Mammary epithelial cell (primary cell): ENCODE results near the gene MBD1.
A peak's percentile ranks its signal among the peaks of the same experiment; 100 is the strongest.

Experiments used
- CTCF ChIP-seq, 2 donors: IDR thresholded peaks in 1 of 2; conservative IDR thresholded peaks in 1 of 2; 2 replicates each; pipeline ENCODE4 v1.5.1; 2011 to 2012; ENCODE audit warnings: inconsistent platforms in 2 of 2, low read length in 2 of 2, mild to moderate bottlenecking in 2 of 2, control low read depth in 1 of 2, low read depth in 1 of 2; ENCODE audit not compliant: insufficient read depth in 1 of 2; ENCODE audit errors: extremely low read depth in 1 of 2
- EZH2 ChIP-seq: IDR thresholded peaks from 2 replicates; pipeline ENCODE4 v1.6.1; 2012; ENCODE audit warnings: low read length, inconsistent platforms, borderline replicate concordance

DNA sequence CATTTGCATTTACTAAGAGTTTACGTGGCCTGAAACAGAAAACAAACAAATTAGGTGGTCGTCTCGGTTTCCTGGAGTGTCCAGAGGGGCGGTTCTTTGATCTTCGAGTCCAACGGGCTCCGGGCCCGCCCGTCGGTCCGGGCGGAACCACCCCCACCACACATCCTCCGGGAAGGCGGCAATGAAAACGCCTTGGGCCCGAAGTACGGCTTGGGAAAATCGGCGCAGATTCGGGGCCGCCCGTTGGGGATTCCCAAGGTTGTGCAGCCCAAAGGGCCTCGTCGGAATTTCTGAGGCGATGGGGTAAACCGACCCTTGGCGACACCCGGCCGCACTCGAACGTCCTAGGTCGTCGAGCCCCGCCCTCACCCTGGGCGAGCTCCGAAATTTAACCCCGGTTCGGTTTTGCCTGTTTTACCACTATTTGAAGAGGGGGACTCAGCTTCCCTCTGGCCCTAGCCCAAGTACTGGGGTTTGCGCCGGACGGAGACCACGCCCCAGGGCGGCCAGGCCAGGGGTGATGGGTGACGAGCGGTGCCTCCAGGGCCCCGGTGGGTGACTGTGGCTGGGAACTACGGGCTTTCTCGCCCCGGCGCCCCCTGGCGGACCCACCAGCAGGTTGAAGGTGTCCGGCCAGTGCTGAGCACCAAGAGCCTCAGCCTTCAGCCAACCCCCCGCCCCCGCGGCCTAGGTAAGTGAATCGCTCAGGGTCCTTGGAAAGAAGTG, 13.1 kb downstream of the MBD1 start:
- TF ChIP-seq CTCF (conservative IDR thresholded peaks at IDR 0.05 in 1 of 2, IDR thresholded peaks at IDR 0.05 in 1 of 2; ENCODE audit: extremely low read depth in 1 of 2, insufficient read depth in 1 of 2, low read depth in 1 of 2, low read length in 2 of 2) (peak; percentile 46 to 84), EZH2 (no peak)
